ENCODE measurements around the gene PLXND1. TPM values are rescaled to one million over a fixed set of nuclear protein-coding genes. Genes with fewer than 3 reads are reported as not detected.
A peak's percentile ranks its signal among the peaks of the same experiment; 100 is the strongest.

The PLXND1 gene
- total RNA-seq, 4 donors from 2014 or later, result 24.0 to 42.6 (median 30.3) TPM

- 65 to 74% methylated on average over 19 to 21 of the region's 21 CpGs for WGBS, 2 donors
- DNase-seq (ENCODE audit: low spot score in 2 of 2), result no peak
- intact Hi-C loops (cut with DNase I; ENCODE audit: low total_unique reads), result no loop called here
- TF ChIP-seq CTCF (IDR thresholded peaks at IDR 0.05) (no peak), POLR2A (IDR thresholded peaks at IDR 0.05) (no peak)
- H3K4me3 ChIP-seq (ENCODE audit: low read depth, poor library complexity, severe bottlenecking), result no peak overlapping the region
Measured at GRCh38 chr3:129577925-129578786, 28.3 kb downstream of the PLXND1 start.

- no peak for TF ChIP-seq POLR2A (IDR thresholded peaks at IDR 0.05)
- no peak for TF ChIP-seq CTCF (IDR thresholded peaks at IDR 0.05)
- DNase-seq (ENCODE audit: low spot score in 2 of 2), result peak; percentile 63 to 94
- intact Hi-C loops (cut with DNase I; ENCODE audit: low total_unique reads), result no loop called here
- WGBS, 2 donors, result 46 to 48% methylated on average over 13 to 17 of the region's 17 CpGs
- H3K4me3 ChIP-seq (ENCODE audit: low read depth, poor library complexity, severe bottlenecking), result no peak overlapping the region
Measured at GRCh38 chr3:129577366-129577765, 29.1 kb downstream of the PLXND1 start.

GRCh38 chr3:129576514-129577352, 29.7 kb downstream of the PLXND1 start:
- TF ChIP-seq CTCF (IDR thresholded peaks at IDR 0.05) (no peak), POLR2A (IDR thresholded peaks at IDR 0.05) (no peak)
- DNase-seq (ENCODE audit: low spot score in 2 of 2), result peak in 1 of 2 donors; percentile 65
- intact Hi-C loops (cut with DNase I; ENCODE audit: low total_unique reads), result no loop called here
- H3K4me3 ChIP-seq (ENCODE audit: low read depth, poor library complexity, severe bottlenecking), result no peak overlapping the region
- 68 to 70% methylated on average over 15 to 18 of the region's 18 CpGs for WGBS, 2 donors

GRCh38 chr3:129575997-129576384, 30.5 kb downstream of the PLXND1 start:
- TF ChIP-seq POLR2A (IDR thresholded peaks at IDR 0.05) (no peak), CTCF (IDR thresholded peaks at IDR 0.05) (no peak)
- WGBS, 2 donors, result 67 to 86% methylated on average over 10 of the region's 10 CpGs
- no peak for DNase-seq (ENCODE audit: low spot score in 2 of 2)
- H3K4me3 ChIP-seq (ENCODE audit: low read depth, poor library complexity, severe bottlenecking), result no peak overlapping the region
- intact Hi-C loops (cut with DNase I; ENCODE audit: low total_unique reads), result no loop called here

GRCh38 chr3:129575233-129575996, 31.1 kb downstream of the PLXND1 start:
- 73 to 80% methylated on average over 19 of the region's 19 CpGs for WGBS, 2 donors
- H3K4me3 ChIP-seq (ENCODE audit: low read depth, poor library complexity, severe bottlenecking), result no peak overlapping the region
- DNase-seq (ENCODE audit: low spot score in 2 of 2), result no peak
- intact Hi-C loops (cut with DNase I; ENCODE audit: low total_unique reads), result no loop called here
- TF ChIP-seq POLR2A (IDR thresholded peaks at IDR 0.05) (no peak), CTCF (IDR thresholded peaks at IDR 0.05) (no peak)

Measured in lower leg skin (tissue), 4 donors.